ENCODE measurements around the gene UBE2H.

- no peak for TF ChIP-seq YY1 (IDR thresholded peaks at IDR 0.05; ENCODE audit: insufficient read depth, insufficient read length)
- TF ChIP-seq ZNF274 (IDR thresholded peaks at IDR 0.05; ENCODE audit: low read depth, low read length), result no peak
- no peak for TF ChIP-seq SUZ12 (IDR thresholded peaks at IDR 0.05; ENCODE audit: extremely low read depth, insufficient read depth, insufficient read length)
Measured at GRCh38 chr7:129843365-129843898, 109.3 kb downstream of the UBE2H start.

All from NT2/D1 (cell line).